ENCODE data around the gene CRHR1. TPM values are rescaled to one million over a fixed set of nuclear protein-coding genes. Genes with fewer than 3 reads are reported as not detected.

CRHR1 gene
- polyA plus RNA-seq, 3 donors: not detected

GRCh38 chr17:45755050-45755449, 29.1 kb upstream of the CRHR1 start:
- H3K4me1 Mint-ChIP-seq: no peaks in the 10 kb centered on the region
- intact Hi-C loops (cut with micrococcal nuclease): no loop called here
- H4K20me1 ChIP-seq (ENCODE audit: insufficient read depth, low read length): no peaks in the 10 kb centered on the region
- no peaks in the 10 kb centered on the region for H3K4me1 ChIP-seq (ENCODE audit: control insufficient read depth in 1 of 2, insufficient read depth in 2 of 2, low read length in 2 of 2)
- H3K4me3 Mint-ChIP-seq: no peak overlapping the region
- no peaks in the 10 kb centered on the region for H3K27me3 ChIP-seq (ENCODE audit: control insufficient read depth in 2 of 2, insufficient read depth in 2 of 2, low read length in 2 of 2)
- H3K4me3 ChIP-seq (replicated peaks in 1 of 3; ENCODE audit: low read depth in 2 of 3, low read length in 3 of 3): no peak overlapping the region
- no peaks in the 10 kb centered on the region for H3K79me2 ChIP-seq (ENCODE audit: insufficient read depth, low read length)
- no peaks in the 10 kb centered on the region for H3K9me3 ChIP-seq (replicated peaks in 1 of 2; ENCODE audit: control insufficient read depth in 1 of 2, insufficient read depth in 1 of 2, low read length in 2 of 2)
- TF ChIP-seq CTCF (IDR thresholded peaks at IDR 0.05): no peak
- no peak overlapping the region for H3K27ac Mint-ChIP-seq
- H2AFZ ChIP-seq (ENCODE audit: insufficient read depth, low read depth, low read length, poor library complexity, severe bottlenecking): no peak overlapping the region
- no peaks in the 10 kb centered on the region for H3K36me3 Mint-ChIP-seq
- peaks cover 16 to 30% (median 19%) of the 10 kb centered on the region in 3 donors for H3K27me3 Mint-ChIP-seq (ENCODE audit: low read depth in 3 of 3)
- no peak for DNase-seq
- peaks cover 0 to 1% (median 0%) of the 10 kb centered on the region in 7 donors for H3K9me3 Mint-ChIP-seq
- WGBS (ENCODE audit: insufficient coverage): 94% methylated on average over 3 of the region's 8 CpGs
- no peak overlapping the region for H3K9ac ChIP-seq (ENCODE audit: insufficient read depth, low read length, poor library complexity, severe bottlenecking)
- no peak overlapping the region for H3K27ac ChIP-seq (ENCODE audit: low read depth in 1 of 2, low read length in 2 of 2)
- H3K36me3 ChIP-seq (replicated peaks in 1 of 2; ENCODE audit: control insufficient read depth in 1 of 2, insufficient read depth in 2 of 2, low read length in 2 of 2): no peaks in the 10 kb centered on the region
- no peak overlapping the region for H3K4me2 ChIP-seq (replicated peaks; ENCODE audit: extremely low read depth, low read length, poor library complexity, severe bottlenecking)

- no peaks in the 10 kb centered on the region for H3K36me3 ChIP-seq (replicated peaks in 1 of 2; ENCODE audit: control insufficient read depth in 1 of 2, insufficient read depth in 2 of 2, low read length in 2 of 2)
- DNase-seq: no peak
- H4K20me1 ChIP-seq (ENCODE audit: insufficient read depth, low read length): no peaks in the 10 kb centered on the region
- Mint-ChIP-seq H3K4me1 (no peaks in the 10 kb centered on the region), H3K27ac (no peak overlapping the region), H3K27me3 (ENCODE audit: low read depth in 3 of 3) (peaks cover 14 to 34% (median 14%) of the 10 kb centered on the region in 3 donors), H3K36me3 (no peaks in the 10 kb centered on the region), H3K4me3 (no peak overlapping the region), H3K9me3 (peaks cover 0 to 1% (median 0%) of the 10 kb centered on the region in 7 donors)
- no peak overlapping the region for H3K27ac ChIP-seq (ENCODE audit: low read depth in 1 of 2, low read length in 2 of 2)
- H3K4me1 ChIP-seq (ENCODE audit: control insufficient read depth in 1 of 2, insufficient read depth in 2 of 2, low read length in 2 of 2): no peaks in the 10 kb centered on the region
- H2AFZ ChIP-seq (ENCODE audit: insufficient read depth, low read depth, low read length, poor library complexity, severe bottlenecking): no peak overlapping the region
- H3K9ac ChIP-seq (ENCODE audit: insufficient read depth, low read length, poor library complexity, severe bottlenecking): no peak overlapping the region
- no peak overlapping the region for H3K4me2 ChIP-seq (replicated peaks; ENCODE audit: extremely low read depth, low read length, poor library complexity, severe bottlenecking)
- intact Hi-C loops (cut with micrococcal nuclease): no loop called here
- H3K4me3 ChIP-seq (replicated peaks in 1 of 3; ENCODE audit: low read depth in 2 of 3, low read length in 3 of 3): no peak overlapping the region
- no peaks in the 10 kb centered on the region for H3K79me2 ChIP-seq (ENCODE audit: insufficient read depth, low read length)
- H3K9me3 ChIP-seq (replicated peaks in 1 of 2; ENCODE audit: control insufficient read depth in 1 of 2, insufficient read depth in 1 of 2, low read length in 2 of 2): no peaks in the 10 kb centered on the region
- TF ChIP-seq CTCF (IDR thresholded peaks at IDR 0.05): no peak
- WGBS (ENCODE audit: insufficient coverage): 79% methylated on average over 6 of the region's 12 CpGs
- no peaks in the 10 kb centered on the region for H3K27me3 ChIP-seq (ENCODE audit: control insufficient read depth in 2 of 2, insufficient read depth in 2 of 2, low read length in 2 of 2)
Observed at GRCh38 chr17:45756266-45756991, 27.7 kb upstream of the CRHR1 start.

Measured in CD14-positive monocyte (primary cell).